Smooth muscle cell of trachea (primary cell): Measurements from ENCODE around the gene NFE2L3. TPM values are rescaled to one million over a fixed set of nuclear protein-coding genes. Genes with fewer than 3 reads are reported as not detected.

Experiments used
- total RNA-seq: library from RNA; depleted of rRNA; stranded (reverse); fragments of >200 nt; gene quantifications from 2 replicates; pipeline ENCODE4 v1.2.1, GENCODE V29; 2014

The NFE2L3 gene, protein sequence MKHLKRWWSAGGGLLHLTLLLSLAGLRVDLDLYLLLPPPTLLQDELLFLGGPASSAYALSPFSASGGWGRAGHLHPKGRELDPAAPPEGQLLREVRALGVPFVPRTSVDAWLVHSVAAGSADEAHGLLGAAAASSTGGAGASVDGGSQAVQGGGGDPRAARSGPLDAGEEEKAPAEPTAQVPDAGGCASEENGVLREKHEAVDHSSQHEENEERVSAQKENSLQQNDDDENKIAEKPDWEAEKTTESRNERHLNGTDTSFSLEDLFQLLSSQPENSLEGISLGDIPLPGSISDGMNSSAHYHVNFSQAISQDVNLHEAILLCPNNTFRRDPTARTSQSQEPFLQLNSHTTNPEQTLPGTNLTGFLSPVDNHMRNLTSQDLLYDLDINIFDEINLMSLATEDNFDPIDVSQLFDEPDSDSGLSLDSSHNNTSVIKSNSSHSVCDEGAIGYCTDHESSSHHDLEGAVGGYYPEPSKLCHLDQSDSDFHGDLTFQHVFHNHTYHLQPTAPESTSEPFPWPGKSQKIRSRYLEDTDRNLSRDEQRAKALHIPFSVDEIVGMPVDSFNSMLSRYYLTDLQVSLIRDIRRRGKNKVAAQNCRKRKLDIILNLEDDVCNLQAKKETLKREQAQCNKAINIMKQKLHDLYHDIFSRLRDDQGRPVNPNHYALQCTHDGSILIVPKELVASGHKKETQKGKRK
- 1.2 and 5.1 TPM in 2 replicates for total RNA-seq

DNA sequence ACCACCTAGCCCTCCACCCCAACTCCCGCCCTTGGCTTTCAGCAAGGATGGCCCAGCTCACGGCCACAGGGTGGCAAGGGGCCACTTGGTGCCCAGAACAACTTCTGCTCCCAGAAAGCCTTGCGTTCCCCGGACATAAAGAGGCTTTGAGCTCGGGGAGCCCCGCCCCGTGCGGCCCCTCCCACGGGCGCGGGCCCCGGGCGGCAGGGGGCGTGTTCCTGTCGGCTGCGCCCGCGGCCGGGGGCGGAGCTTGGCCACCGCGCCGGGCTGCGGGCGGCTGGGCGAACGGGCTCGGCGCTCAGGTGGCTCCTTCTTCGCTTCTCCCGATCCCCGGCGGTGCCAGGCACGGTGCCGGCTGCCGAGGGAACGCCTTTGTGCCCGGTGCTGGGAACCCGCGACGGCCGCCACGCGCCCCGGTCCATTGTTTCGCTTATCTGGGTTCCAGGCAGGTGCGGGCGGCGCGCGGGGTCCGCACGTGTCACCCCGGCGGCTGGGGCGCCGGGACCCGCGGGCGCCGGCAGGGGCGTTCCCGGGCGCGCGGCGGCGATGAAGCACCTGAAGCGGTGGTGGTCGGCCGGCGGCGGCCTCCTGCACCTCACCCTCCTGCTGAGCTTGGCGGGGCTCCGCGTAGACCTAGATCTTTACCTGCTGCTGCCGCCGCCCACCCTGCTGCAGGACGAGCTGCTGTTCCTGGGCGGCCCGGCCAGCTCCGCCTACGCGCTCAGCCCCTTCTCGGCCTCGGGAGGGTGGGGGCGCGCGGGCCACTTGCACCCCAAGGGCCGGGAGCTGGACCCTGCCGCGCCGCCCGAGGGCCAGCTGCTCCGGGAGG, at the start of gene NFE2L3:
Gene NFE2L3, plus strand, starts transcription at position 246 of the 829 bp plus-strand sequence. Its CDS starts 301 bp downstream, at position 547.

DNA sequence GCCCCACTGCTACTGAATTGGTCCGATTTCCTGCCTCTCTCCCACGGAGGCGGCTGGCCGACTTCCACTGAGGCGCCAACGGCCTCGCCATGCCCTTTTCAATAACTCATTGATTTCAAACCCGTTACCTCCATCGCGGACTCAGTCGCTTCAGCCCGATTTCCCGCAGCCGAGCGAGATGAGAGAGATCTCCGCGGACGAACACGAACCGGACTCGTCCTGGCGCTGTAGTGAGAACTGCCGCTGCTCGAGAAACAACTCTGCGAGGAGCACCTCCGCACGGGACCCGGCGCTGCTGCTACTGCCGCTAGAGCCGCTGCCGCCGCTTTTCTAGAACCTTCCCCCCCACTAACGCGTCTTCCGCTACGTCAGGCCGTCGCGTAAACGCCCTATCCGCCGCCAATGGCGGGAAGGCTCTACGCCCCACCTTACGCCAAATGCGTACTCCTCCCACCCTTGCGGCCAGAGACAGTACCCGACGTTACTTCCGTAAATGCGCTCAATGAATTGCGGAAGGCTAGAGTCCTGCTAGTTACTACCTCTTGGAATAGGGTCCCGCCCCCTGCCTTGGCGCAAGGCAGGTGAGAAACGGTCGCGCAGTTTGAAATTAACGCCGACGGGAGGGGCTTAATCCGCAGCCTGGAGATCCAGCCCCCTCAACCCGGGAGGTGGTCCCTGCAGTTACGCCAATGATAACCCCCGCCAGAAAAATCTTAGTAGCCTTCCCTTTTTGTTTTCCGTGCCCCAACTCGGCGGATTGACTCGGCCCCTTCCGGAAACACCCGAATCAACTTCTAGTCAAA, 48.6 kb downstream of the NFE2L3 start, which contains the start of gene HNRNPA2B1:
Gene HNRNPA2B1, minus strand, starts transcription at position 303 of the 803 bp plus-strand sequence. Its CDS starts 169 bp downstream, at position 134.

DNA sequence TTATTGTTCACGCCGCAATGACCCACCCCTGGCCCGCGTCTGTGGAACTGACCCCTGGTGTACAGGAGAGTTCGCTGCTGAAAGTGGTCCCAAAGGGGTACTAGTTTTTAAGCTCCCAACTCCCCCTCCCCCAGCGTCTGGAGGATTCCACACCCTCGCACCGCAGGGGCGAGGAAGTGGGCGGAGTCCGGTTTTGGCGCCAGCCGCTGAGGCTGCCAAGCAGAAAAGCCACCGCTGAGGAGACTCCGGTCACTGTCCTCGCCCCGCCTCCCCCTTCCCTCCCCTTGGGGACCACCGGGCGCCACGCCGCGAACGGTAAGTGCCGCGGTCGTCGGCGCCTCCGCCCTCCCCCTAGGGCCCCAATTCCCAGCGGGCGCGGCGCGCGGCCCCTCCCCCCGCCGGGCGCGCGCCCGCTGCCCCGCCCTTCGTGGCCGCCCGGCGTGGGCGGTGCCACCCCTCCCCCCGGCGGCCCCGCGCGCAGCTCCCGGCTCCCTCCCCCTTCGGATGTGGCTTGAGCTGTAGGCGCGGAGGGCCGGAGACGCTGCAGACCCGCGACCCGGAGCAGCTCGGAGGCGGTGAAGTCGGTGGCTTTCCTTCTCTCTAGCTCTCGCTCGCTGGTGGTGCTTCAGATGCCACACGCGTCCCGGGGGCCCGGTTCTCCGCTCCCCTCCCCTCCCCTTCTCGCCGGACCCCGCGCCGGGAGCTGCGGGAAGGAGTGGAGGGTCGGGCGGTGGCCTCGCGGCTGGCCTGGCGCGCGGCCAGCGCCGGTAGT, 49.4 kb downstream of the NFE2L3 start, which contains the start of gene CBX3:
Gene CBX3, plus strand, starts transcription at position 499 of the 772 bp plus-strand sequence. CDS start 1,254 bp downstream, outside the sequence.

Other genes starting within 250 kb of the NFE2L3 start
- 58.2 and 190 TPM in 2 replicates for gene HNRNPA2B1, start 48.5 kb downstream of the NFE2L3 start, total RNA-seq
- 76.1 and 156 TPM in 2 replicates for gene CBX3, start 49.5 kb downstream of the NFE2L3 start, total RNA-seq
- gene SNX10, start 139.7 kb downstream of the NFE2L3 start, total RNA-seq, result 0.15 and 0.17 TPM in 2 replicates